Middle frontal gyrus (tissue), 1 donor: Measurements from ENCODE around the gene MAPKAP1.
"Not testable (repeated sequence)": the region's sequence is repeated elsewhere in the genome, so short reads cannot be mapped to it uniquely, and the experiment has no call there.

Experiments
- DNase-seq: peaks from one replicate; pipeline ENCODE4 v3.0.0-alpha.2; 2015; ENCODE audit warnings: low spot score; ENCODE audit errors: extremely low spot score

MAPKAP1 gene

DNA sequence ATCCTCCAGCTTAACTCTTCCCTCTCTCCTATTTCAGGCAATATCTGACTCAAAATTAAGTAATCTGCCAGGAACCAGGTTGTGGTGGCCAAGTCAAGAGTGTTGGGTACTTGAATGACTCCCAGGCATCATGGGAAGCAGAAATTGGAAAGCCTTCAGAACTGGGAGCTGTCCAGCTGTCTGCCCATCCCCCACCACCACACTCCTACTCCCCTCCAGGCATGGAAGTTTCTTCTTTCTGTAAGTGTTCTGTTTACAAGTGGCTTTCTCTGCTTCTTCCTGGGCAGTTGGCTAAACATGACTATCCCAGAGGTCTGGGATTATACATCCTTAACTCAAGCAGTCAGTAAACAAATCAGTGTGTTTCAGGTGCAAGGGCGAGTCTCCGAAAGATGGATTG, 25.6 kb upstream of the MAPKAP1 start:
- no peak for DNase-seq

DNA sequence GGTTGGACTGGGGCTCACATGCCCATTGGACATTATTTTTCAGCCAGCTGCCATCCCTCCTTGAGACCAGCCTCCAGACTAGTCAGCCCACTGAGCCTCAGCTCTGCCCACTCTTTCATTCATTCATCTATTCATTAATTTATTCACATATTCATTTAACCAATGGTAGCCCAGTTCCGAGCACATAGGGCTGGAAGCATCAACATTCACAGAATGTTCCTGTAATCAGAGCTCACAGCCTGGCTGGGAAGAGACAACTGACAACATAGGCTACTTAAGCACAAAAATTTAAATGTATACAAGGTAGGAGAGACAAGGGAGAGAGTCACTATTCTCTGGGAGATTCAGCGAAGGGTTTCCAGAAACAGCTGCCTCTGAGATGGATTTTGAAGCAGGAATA, 23.2 kb upstream of the MAPKAP1 start:
- DNase-seq, result no peak

DNA sequence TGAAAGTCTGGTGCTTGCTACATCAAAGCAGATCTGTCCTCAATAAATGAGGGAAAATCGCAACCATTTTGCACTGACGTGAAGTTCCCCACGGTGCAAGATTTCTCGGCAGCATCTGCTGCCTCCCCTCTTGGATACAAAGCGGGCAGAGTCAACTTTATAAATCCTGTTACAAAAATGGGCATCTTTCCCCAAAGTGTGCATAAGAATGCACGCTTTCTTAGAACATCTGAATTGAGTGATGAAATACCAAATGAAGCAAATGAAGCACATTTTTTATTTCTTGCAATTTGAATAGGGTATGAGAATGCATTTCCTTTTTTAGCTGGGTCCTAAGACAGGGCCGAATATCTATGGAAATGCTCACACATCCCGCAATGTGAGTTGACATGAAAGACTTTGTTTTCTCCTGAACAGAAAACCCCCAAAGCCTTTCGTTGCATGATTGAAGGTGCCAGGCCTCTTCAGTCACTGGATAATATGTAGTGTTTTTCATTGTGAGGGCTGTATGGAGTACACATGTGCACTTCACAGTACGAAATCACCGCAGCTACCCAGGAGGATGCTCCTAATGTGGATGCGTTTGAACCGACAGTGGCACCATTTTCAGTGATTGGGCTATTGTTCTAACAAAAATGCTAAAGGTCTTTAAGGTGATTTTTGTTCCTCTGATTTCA, 19.6 kb upstream of the MAPKAP1 start:
- no peak for DNase-seq

DNA sequence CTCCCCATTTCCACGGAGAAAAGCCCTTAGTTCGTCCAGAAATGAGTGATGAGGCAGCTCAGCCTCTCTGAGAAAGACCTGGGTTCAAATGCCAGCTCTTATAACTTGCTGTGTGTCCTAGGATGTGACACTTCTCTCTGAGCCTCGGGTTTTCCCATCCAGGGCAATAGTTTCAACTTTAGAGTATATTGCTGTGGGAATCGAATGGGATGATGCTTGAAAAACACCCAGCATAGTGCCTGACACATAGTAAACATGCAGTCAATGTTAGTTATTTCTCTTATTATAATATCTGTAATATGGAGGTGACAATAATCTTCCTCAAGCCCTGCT, 430 bp upstream of the MAPKAP1 start:
- DNase-seq, result no peak

DNA sequence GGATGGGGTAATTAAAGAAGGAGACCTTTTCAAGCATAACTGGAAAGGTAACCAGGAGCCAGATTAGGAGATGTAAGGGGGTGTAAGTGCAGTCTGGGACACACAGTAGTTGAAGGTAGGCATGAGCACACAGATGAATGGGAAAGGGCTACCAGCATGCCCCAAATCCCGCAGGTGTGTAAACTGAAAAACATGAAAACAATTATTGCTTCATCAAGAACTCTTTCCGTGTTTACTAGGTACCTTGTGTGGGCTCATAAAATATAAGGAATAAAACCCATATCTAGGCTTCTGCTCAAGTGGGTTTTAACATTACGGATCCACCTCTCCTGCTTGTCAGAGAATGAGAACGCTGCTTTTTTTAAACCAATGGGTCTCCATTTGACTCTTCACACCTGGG, 1.1 kb downstream of the MAPKAP1 start:
- no peak for DNase-seq

DNA sequence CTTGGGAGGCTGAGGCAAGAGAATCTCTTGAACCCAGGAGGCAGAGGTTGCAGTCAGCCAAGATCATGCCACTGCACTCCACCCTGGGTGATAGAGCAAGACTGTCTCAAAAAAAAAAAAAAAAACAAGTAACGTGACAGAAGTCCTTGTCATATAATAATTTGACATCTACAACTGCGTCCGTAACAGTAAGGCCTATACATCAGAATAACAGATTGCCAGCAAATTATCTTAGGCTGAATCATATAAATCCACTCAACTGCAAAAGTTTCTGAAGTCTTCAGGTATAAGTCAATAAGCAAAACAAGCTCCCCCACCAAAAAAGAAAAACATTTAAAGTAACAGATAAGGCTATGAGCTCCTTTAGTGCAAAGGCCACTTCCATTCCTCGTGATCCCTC, 3.3 kb downstream of the MAPKAP1 start:
- DNase-seq, result no peak

DNA sequence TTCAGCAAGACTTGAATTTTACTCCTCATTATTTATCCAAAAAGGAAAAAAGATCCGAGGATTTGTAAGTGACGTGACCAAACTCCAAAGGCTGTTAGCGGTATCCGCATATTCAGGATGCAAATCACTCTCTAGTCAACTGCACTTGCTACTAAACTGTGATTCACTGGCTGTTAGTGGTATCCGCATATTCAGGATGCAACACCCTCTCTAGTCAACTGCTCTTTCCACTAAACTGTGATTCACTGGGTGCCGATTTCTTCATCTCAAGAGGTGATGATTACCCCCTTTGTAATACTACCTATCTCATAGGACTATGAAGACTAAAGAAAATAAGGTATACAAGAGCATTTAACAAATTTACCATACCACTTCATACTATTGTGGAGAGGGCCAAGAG, 5.7 kb downstream of the MAPKAP1 start:
- no peak for DNase-seq

DNA sequence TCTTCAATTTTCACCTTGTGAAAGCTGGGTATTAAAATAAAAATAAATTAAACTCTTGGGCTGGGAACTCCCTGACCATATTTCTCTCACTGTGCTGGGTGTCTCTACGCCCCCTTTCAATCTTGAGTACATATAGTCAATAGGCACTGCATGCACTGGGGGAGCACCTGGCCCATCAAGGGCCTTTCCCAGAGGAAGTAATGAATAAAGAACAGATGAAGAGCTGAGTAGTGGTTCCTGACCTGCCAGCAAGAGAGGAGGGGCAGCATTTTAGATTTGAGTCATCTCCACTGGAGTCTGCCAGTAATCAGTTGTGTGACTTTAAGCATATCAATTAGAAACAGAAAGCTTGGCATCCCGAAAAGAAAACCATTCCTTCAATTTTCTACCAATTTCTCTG, 6.2 kb downstream of the MAPKAP1 start:
- DNase-seq, result no peak

DNA sequence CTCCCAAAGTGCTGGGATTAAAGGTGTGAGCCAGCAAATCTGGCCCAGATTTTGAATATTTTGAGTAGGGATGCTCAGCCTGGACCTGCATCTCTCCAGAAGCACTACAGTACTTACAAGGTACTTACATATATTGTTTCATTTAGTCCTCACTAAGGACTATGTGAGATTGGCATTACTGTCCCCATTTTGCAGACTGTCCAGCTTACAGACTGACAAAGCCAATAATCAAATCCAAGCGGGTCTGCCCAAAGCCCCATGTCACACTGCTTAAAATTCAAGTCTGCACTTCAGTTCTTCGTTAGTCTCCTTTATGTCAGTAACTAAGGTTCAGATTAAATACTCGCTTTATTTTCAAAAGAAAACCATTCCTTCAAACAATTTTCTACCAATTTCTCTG, 7.1 kb downstream of the MAPKAP1 start:
- DNase-seq, result no peak

DNA sequence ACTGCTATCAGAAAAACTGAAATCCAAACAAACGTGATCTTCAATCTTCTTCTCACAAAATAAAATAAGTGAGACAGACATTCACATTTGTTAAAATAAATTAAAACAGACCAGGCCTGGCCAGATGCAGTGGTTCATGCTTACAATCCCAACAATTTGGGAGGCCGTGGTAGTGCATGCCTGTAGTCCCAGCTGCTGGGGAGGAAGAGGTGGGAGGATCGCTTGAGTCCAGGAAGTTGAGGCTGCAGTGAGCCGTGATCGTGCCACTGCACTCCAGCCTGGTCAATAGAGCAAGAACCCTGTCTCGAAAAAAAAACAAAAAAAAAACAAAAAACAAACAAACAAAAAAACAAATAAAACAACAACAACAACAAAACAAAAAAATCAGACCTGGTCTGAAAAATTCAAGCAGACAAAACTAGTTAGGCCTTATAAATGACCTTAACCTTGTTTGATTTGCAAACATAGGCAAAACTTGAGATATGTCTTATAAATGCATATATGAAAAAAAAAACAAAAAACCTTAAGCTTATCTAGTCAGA, 10.8 kb downstream of the MAPKAP1 start:
- no peak for DNase-seq

DNA sequence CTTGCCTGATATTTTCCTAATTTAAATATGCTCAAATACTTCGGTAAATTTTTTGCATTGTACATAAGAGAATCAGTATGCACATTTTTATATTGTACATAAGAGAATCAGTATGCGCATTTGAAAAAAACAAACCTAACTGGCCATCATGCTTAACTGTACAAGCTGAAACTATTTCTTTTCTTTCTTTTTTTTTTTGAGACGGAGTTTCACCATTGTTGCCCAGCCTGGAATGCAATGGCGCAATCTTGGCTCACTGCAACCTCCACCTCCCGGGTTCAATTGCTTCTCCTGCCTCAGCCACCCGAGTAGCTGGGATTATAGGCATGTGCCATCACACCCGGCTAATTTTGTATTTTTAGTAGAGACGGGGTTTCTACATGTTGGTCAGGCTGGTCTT, 11.5 kb downstream of the MAPKAP1 start:
- DNase-seq, result not testable (repeated sequence)

DNA sequence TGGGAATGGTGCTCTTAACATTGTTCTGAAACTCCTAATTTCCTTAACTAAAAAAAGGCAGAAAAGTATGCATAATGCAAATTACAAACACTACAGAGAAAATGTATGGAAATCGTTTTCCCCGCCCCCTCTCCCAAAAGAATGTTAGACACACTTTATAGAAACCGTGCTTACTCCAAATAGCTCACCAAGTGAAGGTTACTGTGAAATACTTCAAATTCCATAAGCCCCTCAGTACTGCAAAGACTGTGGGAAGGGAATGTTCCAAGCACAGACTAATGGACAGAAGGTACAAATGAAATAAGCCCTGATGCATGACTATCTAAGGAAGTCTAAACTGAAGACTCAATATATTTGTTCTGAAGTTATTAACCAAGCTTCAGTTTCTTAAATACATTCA, 12.5 kb downstream of the MAPKAP1 start:
- DNase-seq, result no peak

DNA sequence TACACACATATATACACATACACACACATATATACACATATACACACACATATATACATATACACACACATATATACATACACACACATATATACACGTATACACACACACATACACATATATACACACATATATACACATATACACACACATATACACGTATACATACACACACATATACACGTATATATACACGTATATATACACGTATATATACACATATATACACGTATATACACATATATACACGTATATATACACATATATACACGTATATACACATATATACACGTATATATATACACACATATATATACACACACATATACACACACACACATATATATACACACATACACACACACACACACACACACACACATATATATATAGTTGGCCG, 13.5 kb downstream of the MAPKAP1 start:
- not testable (repeated sequence) for DNase-seq

DNA sequence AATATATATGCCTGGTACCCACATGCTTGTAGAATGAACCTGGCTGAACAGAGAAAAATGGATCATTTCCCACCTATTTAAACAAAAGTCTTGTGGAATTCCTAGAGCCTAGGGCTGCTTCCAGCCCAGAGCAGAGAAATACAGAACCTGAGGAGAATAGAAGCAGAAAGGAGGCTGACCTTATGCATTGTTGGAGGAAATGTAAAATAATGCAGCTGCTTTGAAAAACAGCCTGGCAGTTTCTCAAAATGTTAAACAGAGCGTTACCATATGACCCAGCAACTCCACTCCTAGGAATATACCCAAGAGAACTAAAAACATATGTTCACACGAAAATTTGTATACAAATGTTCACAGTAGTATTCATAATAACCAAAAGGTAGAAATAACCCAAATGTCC, 15.1 kb downstream of the MAPKAP1 start:
- no peak for DNase-seq

DNA sequence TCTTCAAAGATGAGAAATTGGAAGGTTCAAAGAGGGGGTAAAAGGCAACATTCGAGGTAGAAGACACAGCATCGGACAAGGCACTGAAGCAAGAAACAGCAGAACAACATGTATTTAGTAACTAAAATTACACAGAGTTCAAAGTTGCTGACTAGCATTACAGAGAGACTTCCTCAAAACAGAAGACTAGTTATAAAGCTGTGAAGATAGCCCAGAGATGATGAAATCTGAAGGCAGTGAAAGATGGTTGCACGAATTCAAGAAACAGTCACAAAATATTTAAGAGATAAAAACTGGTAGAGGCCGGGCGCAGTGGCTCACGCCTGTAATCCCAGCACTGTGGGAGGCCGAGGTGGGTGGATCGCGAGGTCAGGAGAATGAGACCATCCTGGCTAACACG, 16.3 kb downstream of the MAPKAP1 start:
- no peak for DNase-seq

DNA sequence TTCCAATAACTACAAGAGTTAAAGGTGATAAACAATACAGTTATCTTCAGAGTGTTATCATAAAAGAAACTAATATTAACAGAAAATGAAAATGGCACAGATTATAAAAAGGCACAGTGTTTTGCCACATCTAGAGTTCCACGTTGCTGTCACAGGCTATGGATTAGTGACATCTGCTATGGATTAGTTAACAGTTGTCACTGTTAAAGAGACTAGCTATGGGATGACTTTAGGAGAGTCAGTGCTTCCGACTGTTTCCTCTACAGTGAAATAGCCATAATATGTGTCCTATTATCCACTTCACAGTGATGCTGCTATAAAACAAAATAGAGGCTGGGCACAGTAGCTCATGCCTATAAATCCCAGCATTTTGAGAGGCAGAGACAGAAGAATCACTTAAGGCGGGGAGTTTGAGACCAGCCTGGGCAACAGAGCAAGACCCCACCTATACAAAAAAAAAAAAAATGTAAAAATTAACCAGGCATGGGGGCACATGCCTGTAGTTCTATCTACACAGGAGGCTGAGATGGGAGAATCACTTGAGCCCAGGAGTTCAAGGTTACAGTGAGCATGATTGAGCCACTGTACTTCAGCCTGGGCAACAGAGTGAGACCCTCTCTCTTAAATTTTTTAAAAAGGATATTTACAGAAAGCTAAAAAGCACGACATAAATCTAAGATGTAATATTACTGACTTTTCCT, 19.7 kb downstream of the MAPKAP1 start:
- DNase-seq, result no peak

DNA sequence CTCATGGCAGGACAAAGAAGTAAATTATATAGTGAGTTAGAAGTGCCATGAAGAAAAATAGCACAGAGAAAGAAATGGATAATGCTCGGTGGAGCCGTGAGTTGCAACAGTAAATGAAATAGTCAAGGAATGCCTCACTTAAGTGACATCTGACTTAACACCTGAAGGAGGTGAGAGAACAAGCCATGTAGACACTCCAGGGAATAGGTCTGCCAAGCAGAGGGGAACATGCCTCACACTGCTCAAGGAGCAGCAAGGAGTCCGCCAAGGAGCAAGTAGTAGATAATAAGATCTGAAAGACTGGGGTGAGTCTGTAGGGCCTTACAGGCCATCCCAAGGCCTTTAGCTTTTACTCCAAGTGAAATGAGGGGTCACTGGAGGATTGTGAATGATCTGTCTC, 21.8 kb downstream of the MAPKAP1 start:
- DNase-seq, result no peak

DNA sequence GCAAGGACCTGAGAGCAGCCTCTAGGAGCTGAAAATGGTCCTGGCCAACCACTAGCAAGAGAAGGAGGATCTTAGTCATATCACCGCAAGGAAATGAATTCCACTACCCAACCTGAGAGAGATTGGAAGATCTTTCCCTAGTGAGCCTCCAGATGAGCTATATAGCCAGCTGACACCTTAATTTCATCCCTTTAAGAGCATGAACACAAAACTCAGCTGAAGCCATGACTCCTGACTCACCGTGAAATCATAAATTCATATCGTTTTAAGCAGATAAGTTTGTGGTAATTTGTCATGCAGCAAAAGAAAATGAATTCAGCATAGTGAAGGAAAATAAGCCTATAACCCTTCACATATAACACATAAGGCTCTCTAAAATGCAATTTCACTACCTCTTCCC, 23.5 kb downstream of the MAPKAP1 start:
- no peak for DNase-seq

DNA sequence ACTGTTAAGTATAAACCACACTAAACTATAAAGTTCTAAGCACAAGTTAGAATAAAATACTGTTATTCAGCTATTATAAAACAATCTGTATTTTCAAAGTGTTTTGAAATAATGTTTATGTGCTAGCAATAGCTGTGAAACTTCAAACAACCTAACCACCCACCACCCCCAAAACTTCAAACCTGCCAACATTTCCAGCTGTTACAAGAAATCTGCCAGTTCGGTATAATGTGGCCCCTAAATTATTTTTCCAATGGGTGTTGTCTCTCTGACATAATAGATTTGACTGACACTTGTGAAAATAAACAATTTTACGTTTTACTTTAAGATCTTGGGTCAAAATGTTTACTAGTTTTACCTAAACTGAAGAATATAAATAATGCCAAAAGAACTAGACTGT, 24.7 kb downstream of the MAPKAP1 start:
- no peak for DNase-seq

DNA sequence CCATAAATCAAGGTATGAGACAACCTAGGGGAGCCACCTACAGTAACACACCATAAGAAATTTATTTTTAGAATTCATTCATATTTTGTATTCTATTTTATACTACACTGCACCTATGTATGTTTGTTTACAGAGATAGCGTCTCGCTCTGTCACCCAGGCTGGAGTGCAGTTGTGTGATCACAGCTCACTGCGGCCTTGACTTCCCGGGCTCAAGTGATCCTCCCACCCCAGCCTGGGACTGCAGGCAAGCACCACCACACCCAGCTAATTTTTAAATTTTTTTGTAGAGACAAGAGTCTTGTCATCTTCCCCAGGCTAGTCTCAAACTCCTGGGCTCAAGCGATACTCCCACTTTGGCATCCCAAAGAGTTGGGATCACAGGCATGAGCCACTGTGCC, 25.4 kb downstream of the MAPKAP1 start:
- no peak for DNase-seq

DNA sequence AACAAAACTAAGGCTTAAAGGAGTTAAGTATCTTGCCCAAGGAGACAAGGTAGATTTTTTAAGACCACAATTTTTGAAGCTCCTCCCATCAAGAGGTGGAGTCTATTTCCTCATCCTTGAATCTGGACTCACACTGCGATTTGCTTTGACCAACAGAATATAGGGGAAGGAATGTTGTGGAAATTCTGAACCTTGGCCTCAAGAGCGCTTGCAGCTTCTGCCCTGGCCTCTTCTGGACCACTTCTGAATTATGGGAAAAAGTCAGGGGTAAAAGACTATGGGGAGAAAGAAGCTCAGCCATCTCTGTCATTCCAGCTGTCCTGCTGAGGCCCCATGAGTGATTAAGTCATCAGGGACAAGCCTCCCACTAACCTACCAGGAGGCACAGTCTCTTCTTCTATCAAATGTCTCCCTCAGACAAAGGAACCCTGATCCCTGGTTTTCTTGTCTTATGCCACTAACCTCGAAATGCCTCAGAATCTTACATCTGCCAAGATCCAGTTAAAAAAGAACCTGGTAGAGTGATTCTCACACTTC, 25.9 kb downstream of the MAPKAP1 start:
- DNase-seq, result no peak

DNA sequence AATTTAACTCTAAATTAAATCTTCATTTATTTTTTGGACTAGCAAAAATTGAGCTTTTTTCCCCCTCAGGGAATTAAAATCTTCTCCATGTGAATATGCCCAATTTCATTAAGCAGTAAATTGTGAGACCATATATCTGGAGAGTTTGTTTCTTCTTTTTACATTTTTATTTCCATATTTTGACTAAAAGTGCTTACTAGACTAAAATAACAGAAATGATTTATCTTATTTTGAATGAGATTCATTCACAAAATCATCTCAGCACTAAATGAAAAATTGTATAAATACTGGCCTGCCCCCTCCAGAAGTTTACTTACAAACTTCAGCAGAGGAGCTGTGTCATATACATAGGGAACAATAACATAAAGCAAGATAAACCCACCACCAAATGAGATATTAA, 26.6 kb downstream of the MAPKAP1 start:
- no peak for DNase-seq

DNA sequence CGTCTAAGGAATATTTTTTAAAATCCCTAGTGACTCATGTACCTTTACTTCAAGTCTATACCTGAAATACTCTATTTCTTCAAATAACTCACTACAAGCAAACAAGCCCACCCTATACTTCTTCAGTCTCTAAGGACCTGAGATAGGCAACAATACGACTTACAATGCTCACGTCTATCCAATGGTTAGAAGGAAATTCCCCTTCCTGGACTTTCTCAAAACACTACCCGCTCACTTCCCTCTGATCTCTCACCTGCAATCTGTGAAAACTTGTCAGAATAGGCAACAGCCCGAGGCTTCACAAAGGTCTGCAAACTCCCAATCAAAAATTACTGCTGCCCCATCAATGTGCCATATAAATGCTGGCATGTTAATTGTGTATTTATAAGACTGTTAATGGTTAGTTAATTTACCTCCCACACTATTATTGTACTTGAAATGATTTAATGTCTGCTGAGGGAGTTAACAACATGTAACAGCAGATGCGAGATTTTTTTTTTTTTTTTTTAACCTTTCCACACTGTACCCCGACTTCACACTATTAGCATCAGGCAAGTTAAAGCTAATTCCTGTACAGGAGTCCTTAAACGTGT, 27.3 kb downstream of the MAPKAP1 start:
- no peak for DNase-seq
